Stomach (tissue), 4 donors: ENCODE data around the gene SCAF1.

Source experiments
- EP300 ChIP-seq: sonication (generic); formaldehyde crosslinking; IDR thresholded peaks from one replicate; pipeline ENCODE4 v1.6.1; 2017; ENCODE audit warnings: antibody characterized with exemption
- POLR2A ChIP-seq, 4 donors: fragments of 450-650 bp; IDR thresholded peaks; one replicate each; pipeline ENCODE4 v1.6.1; 2016; ENCODE audit warnings: antibody characterized with exemption in 4 of 4, control low read depth in 2 of 4, mild to moderate bottlenecking in 1 of 4, moderate library complexity in 1 of 4
- POLR2AphosphoS5 ChIP-seq, 3 donors: sonication (generic); formaldehyde crosslinking; IDR thresholded peaks; one replicate each; pipeline ENCODE4 v1.6.1; 2016; ENCODE audit warnings: antibody characterized with exemption in 3 of 3
- TF ChIP-seq, protein P1 (sequence below), 7 experiments: fragments of 450-650 bp in 4 of 7; fragments of 200-600 bp in 3 of 7; sonication (generic) in 3 of 7; IDR thresholded peaks; one replicate each; pipeline ENCODE4 v1.5.1; 2016 to 2019; ENCODE audit warnings: antibody characterized with exemption in 7 of 7, control low read depth in 2 of 7, mild to moderate bottlenecking in 1 of 7

- TF ChIP-seq, protein P1, sequence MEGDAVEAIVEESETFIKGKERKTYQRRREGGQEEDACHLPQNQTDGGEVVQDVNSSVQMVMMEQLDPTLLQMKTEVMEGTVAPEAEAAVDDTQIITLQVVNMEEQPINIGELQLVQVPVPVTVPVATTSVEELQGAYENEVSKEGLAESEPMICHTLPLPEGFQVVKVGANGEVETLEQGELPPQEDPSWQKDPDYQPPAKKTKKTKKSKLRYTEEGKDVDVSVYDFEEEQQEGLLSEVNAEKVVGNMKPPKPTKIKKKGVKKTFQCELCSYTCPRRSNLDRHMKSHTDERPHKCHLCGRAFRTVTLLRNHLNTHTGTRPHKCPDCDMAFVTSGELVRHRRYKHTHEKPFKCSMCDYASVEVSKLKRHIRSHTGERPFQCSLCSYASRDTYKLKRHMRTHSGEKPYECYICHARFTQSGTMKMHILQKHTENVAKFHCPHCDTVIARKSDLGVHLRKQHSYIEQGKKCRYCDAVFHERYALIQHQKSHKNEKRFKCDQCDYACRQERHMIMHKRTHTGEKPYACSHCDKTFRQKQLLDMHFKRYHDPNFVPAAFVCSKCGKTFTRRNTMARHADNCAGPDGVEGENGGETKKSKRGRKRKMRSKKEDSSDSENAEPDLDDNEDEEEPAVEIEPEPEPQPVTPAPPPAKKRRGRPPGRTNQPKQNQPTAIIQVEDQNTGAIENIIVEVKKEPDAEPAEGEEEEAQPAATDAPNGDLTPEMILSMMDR (IDR thresholded peaks at IDR 0.05): no peak
- TF ChIP-seq POLR2A (IDR thresholded peaks at IDR 0.05) (no peak), POLR2AphosphoS5 (IDR thresholded peaks at IDR 0.05) (no peak), EP300 (no peak)
Observed at GRCh38 chr19:49687566-49688316, 45.7 kb downstream of the SCAF1 start.
